SHP77 treated with DMSO at 0.1 percent for 48 hours (cell line): Measurements from ENCODE around the gene DYNLRB2.

Experiments
- DNase-seq: peaks from one replicate; lab custom pipeline; 2025; lab: John Stamatoyannopoulos, UW

Gene DYNLRB2

DNA sequence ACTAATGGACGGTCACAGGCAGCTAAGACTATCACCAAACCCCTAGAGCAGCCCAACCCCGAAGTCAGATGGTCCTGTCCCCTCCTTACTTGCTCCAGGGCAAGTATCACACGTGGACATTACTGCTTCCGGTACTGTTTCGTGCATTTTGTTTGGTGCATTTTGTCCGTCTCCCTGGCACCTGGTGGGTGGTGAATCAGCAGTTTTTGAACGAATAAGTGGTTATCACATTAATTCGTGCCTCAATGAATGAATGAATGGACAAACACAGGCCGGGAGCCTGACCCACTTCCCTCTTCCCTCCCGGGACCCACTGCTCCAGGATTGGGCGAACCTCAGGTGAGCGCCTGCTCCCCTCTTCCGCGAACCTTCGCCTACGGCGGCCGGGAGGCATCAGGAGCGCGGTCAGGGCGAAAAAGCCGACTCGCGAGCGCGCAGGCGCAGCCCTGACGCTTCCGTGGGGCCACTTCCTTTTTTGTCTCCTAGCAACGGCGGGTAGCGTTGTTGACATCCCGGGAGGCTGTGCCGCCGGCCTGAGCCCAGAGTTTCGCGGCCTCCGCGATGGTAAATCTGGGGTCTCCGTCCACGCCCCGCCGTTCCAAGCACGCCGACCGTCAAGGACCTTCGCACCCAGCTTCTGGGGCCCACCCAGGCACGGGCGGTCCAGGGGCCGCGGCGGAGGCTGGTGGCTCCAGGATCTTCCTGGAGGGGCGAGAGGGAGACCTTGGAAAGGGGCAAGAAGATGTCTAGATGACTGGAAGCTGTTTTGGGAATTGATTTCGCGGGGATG lies at the start of gene DYNLRB2:
TSS of gene DYNLRB2 (plus strand) at position 478 of the 790 bp plus-strand sequence. CDS start at position 562, 84 bp downstream.
- peak; percentile 81 for DNase-seq

DNA sequence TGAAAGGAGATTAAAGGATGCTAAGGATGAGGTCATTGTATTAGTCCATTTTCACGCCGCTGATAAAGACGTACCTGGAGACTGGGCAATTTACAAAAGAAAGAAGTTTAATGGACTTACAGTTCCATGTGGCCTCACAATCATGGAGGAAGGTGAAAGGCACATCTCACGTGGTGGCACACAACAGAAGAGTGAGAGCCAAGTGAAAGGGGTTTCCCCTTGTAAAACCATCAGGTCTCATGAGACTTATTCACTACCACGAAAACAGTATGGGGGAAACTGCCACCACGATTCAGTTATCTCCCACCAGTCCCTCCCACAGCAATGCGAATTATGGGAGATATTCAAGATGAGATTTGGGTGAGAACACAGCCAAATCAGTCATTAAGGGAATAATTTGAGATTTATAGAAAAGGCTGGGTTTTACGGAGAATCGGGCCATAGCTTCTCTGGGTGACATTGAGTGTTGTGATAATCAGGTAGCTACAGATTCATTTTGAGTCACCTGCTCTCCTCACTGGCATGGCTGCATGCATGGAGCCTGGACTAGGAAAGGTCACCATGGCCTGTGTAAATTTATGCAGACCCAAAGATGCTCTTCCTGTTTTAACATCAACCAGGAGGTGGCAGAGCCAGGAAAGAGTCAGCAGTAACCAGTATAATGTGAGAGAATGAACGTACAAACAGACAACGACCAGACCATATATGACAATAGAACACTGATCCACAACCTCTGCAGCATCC lies 40.5 kb upstream of the DYNLRB2 start:
- DNase-seq, result no peak

DNA sequence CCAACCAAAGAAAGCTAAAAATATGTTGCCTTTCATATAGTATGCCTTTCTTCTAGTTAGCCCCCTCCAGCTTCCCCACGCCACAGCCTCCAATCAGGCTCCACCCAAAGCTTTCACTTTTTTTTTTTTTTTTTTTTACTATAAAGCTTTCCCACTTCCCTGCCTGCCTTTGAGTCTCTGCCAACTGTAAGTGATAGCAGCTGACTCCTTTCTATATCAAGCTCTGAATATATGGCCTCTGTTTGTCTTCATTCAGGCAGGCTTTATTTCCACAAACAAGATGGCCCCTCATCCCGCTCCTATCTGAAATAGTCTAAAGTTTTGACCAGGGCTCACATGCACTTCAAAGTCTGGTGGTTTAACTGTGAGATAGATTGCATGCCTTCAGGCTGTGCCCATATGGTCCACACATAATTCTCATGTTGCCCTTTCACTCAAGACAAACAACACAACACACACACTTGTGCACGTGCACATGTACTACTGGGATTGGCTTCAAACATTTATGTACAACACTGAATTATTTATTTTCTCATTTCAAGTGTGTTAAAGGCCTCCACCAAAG lies 39.8 kb upstream of the DYNLRB2 start:
- DNase-seq, result no peak

DNA sequence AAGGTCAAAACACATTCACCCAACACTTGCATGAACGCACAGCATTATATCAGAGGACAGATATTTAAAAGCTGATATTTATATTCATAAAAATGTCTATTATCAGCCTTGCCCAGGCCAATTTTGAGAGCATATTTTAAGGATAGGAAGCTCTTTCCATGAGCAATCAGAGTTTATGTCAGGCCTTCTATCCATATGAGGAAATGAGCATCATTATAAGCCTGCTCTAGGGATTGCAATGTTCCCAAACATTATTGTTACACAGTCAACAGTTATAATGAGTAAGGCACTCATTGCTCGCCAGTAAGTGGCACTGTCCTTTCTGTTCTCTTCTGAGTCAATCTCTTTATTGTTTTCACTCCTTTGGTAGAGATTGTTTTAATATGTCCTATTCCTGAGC lies 37.7 kb upstream of the DYNLRB2 start:
- no peak for DNase-seq

DNA sequence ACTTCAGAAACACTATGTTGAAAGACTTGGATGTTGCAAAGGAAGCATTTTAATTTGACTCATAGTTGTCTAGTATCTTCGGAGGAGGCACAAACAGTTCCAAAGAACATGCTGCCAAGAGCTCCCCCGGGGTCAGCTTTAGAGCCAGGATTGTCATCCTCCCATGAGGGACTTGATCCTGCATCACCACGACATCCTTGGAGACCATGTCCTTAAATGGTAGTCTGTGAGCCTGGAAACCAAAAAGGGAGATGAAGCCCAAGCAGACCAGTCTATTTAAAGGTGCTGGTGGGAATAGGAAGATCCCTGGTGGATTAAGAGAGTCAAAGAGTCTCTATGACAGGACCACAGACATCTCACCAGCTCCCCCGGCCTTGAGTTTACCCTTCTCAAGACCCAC lies 33.3 kb upstream of the DYNLRB2 start:
- DNase-seq, result no peak

DNA sequence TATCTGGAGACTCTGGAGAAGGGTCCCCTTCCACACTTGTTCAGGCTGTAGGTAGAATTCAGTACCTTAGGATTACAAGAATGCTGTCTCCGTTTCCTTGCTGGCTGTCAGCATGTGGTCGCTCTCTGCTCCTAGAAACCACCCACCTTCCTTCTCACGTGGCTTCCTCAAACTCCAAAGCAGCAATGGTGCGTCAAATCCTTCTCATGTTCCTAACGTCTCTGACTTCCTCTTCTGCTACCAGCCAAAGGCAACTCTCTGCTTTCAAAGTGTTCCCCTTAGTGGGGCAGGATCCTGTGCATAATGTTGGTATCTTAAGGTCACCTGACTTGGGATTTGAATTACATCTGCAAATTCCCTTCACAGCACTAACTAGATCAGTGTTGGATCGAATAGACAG lies 30.9 kb upstream of the DYNLRB2 start:
- DNase-seq, result no peak

DNA sequence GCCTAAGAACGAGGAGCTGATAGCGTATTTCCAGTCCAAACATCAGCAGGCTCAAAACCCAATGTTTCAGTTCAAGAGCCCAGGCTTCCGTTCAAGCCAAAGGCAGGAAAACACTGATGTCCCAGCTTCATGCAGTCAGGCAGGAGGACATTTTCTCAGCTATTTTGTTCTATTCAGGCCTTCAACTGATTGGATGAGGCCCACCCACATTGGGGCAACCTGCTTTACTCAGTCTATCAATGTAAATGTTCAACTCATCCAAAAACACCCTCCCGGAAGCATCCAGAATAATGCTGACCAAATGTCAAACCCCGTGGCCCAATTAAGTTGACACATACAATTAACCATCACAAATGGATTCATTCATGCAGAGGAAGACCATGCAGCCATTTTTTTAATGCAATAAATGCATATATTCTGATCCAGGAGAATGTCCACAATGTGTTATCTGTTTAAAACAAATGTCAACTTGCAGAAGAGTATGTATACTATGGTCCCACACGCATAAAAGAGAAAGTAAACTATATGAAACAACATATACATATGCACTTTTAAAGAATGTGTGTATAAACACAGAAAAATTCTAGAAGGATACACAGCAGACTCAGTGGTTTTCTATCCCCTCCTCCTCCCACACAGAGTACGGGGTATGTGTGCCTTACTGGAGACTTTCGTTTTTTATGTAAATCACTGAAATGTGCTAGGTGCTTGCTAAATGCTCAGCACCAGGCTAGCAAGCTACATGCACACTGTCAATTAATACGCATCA lies 28.8 kb upstream of the DYNLRB2 start:
- no peak for DNase-seq

DNA sequence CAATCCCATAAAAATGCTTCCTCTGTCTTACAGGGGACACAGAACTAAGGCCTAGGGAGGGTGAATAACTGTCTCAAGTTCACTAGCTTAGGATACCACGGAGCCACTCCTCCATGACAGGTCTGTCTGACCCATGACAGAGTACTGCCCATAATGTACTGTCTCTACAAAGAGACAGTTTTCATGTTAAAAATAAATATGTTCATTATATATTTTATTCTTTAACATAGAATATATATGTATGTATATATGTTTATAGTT lies 28.3 kb upstream of the DYNLRB2 start:
- DNase-seq, result no peak

DNA sequence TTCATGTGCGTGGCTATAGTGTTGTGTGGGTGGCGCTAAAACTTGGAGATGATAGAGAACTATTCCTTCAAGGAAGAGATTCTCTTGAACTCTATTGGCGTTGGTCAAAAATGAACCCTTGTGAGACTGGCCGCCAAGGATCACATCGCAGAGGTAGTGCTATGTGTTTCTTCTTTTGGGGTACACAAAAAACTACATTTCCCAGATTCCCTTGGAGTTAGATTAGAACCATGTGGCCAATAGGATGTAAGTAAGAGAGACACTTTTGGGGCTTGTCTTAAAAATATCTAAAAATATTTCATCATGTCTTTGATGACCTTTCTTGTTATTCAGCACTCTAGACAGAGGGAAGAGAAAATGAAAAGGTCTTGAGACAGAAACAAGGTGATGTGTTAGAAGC lies 25.4 kb upstream of the DYNLRB2 start:
- no peak for DNase-seq

DNA sequence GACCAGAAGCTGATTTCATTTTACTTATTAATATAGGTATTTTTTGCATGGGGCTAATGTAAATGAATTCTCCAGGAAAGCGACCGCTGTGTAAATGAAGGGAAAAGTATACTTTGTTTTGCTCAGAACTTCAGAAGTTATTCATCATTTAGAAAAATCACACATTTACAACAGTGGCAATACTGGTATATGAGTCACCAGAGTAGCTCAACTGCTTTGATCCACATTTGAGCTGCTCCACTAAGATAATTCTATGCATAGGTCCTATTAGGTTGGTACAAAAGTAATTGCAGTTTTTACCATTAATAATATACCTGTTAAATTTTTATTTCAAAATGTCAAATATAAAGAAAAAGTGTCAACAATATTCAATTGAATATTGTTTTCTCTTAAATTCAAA lies 22.9 kb upstream of the DYNLRB2 start:
- no peak for DNase-seq

DNA sequence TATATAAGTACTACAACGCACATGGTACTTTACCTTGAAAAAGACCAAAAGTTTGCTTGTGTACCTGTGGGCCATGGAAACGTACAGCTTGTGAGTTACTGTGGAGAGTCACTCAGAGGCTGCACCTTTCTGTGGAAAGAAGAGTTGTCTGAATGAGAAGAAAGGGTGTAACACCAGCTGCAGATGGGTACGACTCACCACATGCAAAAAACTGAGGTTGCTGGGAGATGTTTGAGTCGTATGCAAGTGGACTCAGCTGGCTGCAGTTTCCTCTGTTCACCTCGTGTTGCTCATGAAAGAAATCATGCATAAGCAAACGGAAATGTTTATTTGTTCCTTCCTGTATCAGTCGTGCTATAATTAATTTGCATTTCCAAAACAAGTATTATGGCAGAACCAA lies 22.4 kb upstream of the DYNLRB2 start:
- no peak for DNase-seq

DNA sequence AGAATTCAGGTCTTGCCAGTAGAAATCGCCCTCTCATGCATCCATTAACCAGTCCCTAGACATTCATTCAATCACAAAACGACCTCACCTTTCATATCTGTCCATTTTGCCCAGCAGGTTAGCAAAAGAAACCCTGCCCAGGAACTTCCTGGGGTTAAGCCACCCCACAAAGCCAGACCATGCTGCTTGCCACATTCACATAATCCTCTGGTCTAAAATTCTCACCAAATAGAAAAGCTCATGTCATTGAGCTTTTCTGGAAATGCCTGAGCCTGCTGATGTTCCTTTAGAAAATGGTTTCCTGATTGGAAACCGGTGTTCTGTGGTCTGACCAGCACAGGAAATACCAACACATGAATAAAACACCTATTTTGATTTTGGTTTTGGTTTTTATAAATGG lies 21.6 kb upstream of the DYNLRB2 start:
- no peak for DNase-seq

DNA sequence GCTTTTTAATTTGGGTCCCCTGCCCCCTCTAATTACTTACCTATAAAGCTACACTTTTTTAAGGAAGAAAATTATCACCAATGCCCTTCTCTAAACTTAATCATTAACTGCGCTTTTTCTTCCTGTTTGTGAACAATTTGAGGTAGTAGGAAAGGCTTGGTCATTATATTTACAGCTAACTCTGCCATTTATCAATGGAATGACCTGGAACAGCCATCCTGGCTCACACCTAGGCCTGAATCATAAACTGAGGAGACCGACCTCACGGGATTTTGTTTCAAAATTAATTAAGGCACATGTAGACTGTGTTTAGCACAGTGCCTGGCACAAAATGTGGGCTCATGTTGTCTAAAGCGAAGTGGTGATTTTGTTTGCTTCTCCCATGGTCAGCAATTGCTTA lies 15.4 kb upstream of the DYNLRB2 start:
- DNase-seq, result no peak

DNA sequence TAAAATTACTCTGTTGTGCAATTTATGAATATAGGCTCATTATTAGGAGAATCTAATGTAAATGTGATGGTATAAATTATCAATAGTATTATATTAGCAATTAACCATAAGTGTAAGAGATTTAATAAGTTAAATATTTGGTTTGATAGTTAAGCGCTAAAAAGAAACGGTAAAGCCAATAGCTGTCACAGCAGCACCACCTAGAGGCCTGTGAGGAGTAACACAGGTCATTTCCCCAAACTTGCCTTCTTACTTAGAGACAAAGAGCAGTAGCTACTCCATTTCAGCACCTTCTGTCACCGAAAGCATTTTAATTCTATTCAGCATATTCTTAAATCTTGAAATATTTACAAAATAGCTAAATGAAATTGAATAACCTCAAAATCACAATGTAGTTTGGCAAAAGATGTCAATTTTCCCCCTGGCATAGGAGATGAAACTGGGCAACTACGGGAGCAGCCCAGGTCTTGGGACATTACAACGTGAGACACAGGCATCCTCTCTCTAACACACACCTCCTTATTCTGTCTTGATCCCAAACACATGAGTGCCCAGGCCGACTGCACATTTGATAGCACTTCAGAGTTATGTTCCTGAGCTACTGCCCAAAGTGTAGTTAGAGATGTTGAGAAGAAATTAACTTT lies 14.3 kb upstream of the DYNLRB2 start:
- DNase-seq, result peak; percentile 11

DNA sequence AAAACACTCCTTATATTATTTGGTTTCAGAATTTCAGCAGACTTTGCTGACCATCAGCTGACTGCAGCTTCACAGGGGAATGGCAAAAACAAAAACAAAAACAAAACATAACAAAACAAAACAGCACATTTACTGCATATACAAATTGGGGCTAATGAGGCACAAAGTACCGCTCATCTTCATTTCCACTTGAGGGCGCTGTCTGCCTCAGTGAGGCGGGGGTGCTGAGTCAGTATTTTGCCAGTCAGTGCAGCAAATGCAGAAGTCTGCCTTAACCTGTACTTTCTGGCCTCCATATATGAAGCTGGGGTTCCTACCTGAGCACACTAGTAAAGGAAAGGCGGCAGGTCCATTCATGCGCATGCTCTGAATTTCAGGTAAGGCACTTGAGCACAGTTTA lies 13.5 kb upstream of the DYNLRB2 start:
- no peak for DNase-seq

DNA sequence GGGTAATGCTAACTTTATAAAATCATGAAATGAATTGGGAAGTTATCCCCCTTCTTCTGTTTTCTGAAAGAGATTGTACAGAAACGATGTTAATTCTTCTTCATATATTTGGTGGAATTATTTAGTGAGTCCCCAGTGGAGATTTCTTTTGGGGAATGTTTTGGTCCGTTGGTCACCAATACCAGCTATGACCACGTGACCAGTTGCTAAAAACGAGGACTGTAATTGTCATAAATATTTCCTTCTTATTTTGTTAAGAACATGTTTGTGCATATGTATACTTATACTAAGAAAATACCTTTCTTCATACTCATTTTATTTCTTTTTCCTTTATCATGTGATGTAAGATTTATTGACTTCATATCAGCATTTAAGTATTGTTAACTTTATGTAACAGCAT lies 10.3 kb upstream of the DYNLRB2 start:
- no peak for DNase-seq

DNA sequence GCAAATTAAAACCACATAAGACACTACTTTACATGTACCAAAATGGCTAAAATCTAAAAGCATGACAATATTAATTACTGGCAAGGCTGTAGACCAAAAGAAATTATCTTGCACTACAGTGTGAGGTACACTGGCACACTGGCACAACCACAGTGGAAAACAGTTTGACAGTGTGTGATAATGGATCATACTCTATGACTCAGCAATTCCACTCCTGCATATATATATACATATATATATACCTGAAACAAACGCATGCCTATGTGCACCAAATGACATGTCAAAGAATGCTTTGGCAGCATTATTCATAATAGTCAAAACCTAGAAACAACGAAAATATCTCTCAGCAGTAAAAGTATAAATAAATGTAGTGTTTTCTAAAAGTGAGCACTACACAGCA lies 4.6 kb upstream of the DYNLRB2 start:
- no peak for DNase-seq

DNA sequence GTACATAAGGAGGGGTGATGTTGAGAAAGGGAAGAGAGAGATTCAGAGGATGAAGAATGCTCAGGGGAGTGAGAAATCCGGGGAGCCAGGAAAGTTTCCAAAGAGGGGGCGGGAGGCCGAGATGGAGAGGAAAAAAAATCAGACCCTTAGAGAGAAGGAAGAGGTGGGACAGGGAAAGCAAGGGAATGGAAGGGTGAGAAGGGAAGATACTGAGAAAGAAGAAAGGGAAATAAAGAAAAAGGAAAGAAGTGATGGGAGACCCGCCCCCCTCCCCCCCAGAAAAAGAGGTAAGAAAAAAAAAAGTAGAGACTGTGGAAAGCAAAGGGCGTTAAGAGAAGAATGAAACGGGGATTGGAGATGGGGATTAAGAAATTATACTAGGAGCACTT lies 507 bp downstream of the DYNLRB2 start:
- DNase-seq, result no peak

DNA sequence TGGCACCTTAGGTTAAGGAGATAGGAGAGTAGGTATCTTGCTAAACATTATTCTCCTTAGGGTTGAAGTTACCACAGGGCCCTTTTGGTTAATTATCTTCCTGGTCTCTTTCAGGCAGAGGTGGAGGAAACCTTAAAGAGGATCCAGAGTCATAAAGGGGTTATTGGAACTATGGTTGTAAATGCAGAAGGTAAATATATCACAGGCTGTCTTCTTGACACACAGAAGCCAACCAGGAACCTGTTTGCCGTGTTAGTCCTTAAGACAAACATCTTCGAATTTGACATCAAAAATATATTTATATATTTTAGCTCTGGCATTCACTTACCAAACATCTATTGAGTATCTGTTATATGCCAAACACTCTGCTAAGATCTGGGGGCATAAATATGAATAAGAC lies 2.4 kb downstream of the DYNLRB2 start:
- DNase-seq, result no peak

DNA sequence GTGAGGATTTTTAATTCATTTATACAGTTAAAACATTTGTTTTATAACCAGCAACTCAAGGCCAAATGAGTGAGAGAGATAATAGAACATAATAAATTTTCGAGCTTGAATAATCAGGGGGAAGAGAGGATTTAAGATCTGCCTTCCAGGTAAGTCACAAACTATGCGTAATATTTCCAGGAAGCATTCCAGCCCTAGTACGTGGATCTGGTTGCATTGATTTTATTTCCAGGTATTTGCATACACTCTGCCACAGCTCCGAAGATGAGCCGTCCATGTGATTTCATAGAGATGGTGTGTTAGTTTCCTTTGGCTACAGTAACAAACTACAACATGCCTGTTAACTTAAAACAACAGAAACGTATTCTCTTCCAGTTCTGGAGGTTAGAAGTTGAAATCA lies 3.5 kb downstream of the DYNLRB2 start:
- no peak for DNase-seq

DNA sequence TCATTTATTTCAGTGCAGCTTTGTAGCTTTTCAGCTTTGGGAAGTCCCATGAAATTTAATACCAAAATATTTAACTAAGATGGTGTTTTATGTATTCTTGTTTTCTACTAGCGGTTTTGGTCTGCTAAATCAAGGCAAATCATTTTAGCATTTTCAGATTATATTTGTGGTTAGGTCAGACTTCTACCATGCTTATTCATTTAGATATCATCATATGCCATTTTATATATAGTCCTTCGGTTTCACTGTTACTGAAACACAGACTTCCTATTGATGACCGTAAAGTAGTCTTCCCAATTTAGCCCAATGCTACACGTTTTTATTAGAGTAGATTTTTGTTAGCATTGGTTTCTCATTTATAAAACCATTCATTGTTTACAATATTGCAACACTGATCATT lies 5.5 kb downstream of the DYNLRB2 start:
- DNase-seq, result no peak

DNA sequence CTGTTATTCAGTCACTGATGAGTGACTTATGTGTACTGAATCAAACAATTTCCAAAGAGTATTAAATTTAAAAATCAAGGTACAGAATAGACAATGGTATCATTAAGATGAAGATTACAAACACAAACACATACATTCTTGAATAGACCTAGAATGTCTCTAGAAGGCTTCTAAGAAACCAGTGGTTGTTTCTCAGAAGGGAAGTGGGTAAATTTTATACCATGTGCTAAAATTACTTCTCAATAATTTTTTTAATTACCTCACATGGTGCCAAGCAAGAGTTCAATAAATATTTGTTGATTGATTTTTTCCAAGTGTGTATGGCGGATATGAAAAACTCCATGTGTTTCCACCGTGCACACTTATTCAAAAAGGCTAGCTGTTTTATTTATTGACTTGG lies 6.4 kb downstream of the DYNLRB2 start:
- DNase-seq, result no peak
